Measurements from ENCODE around the gene TCEA2. TPM values are rescaled to one million over a fixed set of nuclear protein-coding genes. Genes with fewer than 3 reads are reported as not detected.

Gene TCEA2
- total RNA-seq, 1 donor from 2014 or later = 64.2 TPM

Other genes with a start within 250 kb of the TCEA2 start
- 9.0 TPM for gene ZBTB46, start 231.9 kb upstream of the TCEA2 start, total RNA-seq
- not detected for gene ABHD16B, start 201.7 kb upstream of the TCEA2 start, total RNA-seq
- gene TPD52L2, start 197.9 kb upstream of the TCEA2 start, total RNA-seq = 72.3 TPM
- gene DNAJC5, start 168.1 kb upstream of the TCEA2 start, total RNA-seq = 53.0 TPM
- 42.4 TPM for gene UCKL1, start 106.8 kb upstream of the TCEA2 start, total RNA-seq
- 26.1 TPM for gene ZNF512B, start 93.3 kb upstream of the TCEA2 start, total RNA-seq
- gene SAMD10, start 83.6 kb upstream of the TCEA2 start, total RNA-seq = 12.7 TPM
- 74.7 TPM for gene PRPF6, start 82.1 kb upstream of the TCEA2 start, total RNA-seq
- 1.7 TPM for gene C20orf204, start 27.0 kb upstream of the TCEA2 start, total RNA-seq
- gene SOX18, start 13.6 kb upstream of the TCEA2 start, total RNA-seq = 30.1 TPM
- 18.2 TPM for gene RGS19, start 16.3 kb downstream of the TCEA2 start, total RNA-seq
- gene OPRL1, start 16.9 kb downstream of the TCEA2 start, total RNA-seq = 1.7 TPM
- gene LKAAEAR1, start 21.2 kb downstream of the TCEA2 start, total RNA-seq = not detected
- gene NPBWR2, start 44.4 kb downstream of the TCEA2 start, total RNA-seq = not detected
- 0.17 TPM for gene MYT1, start 101.3 kb downstream of the TCEA2 start, total RNA-seq
- 69.3 TPM for gene PCMTD2, start 192.6 kb downstream of the TCEA2 start, total RNA-seq

Measured in mucosa of gallbladder (tissue), 1 donor.